Astrocyte (in vitro differentiated cells and primary cell): ENCODE results near the gene NCK2. TPM values are rescaled to one million over a fixed set of nuclear protein-coding genes. Genes with fewer than 3 reads are reported as not detected.

Experiments used
- DNase-seq: peaks from one replicate; pipeline ENCODE4 v3.0.0-alpha.2; 2010; ENCODE audit warnings: low read depth
- FAIRE-seq: peaks from 2 replicates; lab custom pipeline; 2011; peaks lifted over from hg19 to GRCh38; lab: Jason Lieb, UNC
- H2AFZ ChIP-seq: 2 replicates; pipeline ENCODE4 v1.6.0; 2012; ENCODE audit warnings: low read depth, low read length, inconsistent platforms
- H3K27ac ChIP-seq: 2 replicates; pipeline ENCODE4 v1.5.1; 2011; ENCODE audit warnings: low read depth, low read length, inconsistent platforms
- H3K27me3 ChIP-seq: 2 replicates; pipeline ENCODE4 v1.6.0; 2011; ENCODE audit warnings: low read length, inconsistent platforms; ENCODE audit not compliant: insufficient read depth
- H3K36me3 ChIP-seq: 2 replicates; pipeline ENCODE4 v1.5.1; 2011; ENCODE audit warnings: low read length, inconsistent platforms; ENCODE audit not compliant: insufficient read depth
- H3K4me1 ChIP-seq: 2 replicates; pipeline ENCODE4 v1.5.1; 2011; ENCODE audit warnings: low read length, inconsistent platforms; ENCODE audit not compliant: insufficient read depth
- H3K4me2 ChIP-seq: 2 replicates; pipeline ENCODE4 v1.6.0; 2012; ENCODE audit warnings: low read length, inconsistent platforms
- H3K4me3 ChIP-seq: 2 replicates; pipeline ENCODE4 v1.5.1; 2011; ENCODE audit warnings: low read depth, mild to moderate bottlenecking, low read length, inconsistent platforms; ENCODE audit not compliant: insufficient read depth
- H3K79me2 ChIP-seq: 2 replicates; pipeline ENCODE4 v1.6.0; 2012; ENCODE audit warnings: mild to moderate bottlenecking, low read length, inconsistent platforms; ENCODE audit not compliant: insufficient read depth
- H3K9ac ChIP-seq: 2 replicates; pipeline ENCODE4 v1.6.0; 2012; ENCODE audit warnings: mild to moderate bottlenecking, low read length, inconsistent platforms
- H3K9me3 ChIP-seq: 2 replicates; pipeline ENCODE4 v1.5.1; 2012; ENCODE audit warnings: low read depth, mild to moderate bottlenecking, low read length, inconsistent platforms; ENCODE audit not compliant: insufficient read depth
- H4K20me1 ChIP-seq: 2 replicates; pipeline ENCODE4 v1.6.0; 2012; ENCODE audit warnings: low read length, inconsistent platforms; ENCODE audit not compliant: insufficient read depth
- H3K27ac Mint-ChIP-seq: one replicate; pipeline ENCODE4 v1.8.0; 2021; ENCODE audit warnings: mild to moderate bottlenecking, mixed read lengths; ENCODE audit not compliant: unreplicated experiment
- H3K27me3 Mint-ChIP-seq: one replicate; pipeline ENCODE4 v1.8.0; 2021; ENCODE audit warnings: low read depth, mixed read lengths; ENCODE audit not compliant: unreplicated experiment
- H3K36me3 Mint-ChIP-seq: one replicate; pipeline ENCODE4 v1.8.0; 2021; ENCODE audit warnings: low read depth, mixed read lengths; ENCODE audit not compliant: unreplicated experiment
- H3K4me1 Mint-ChIP-seq: one replicate; pipeline ENCODE4 v1.8.0; 2021; ENCODE audit warnings: low read depth, mixed read lengths; ENCODE audit not compliant: unreplicated experiment
- H3K4me3 Mint-ChIP-seq: one replicate; pipeline ENCODE4 v1.8.0; 2021; ENCODE audit warnings: mild to moderate bottlenecking, moderate library complexity, mixed read lengths; ENCODE audit not compliant: unreplicated experiment
- H3K9me3 Mint-ChIP-seq: one replicate; pipeline ENCODE4 v1.8.0; 2021; ENCODE audit warnings: mild to moderate bottlenecking, mixed read lengths; ENCODE audit not compliant: unreplicated experiment
- CTCF ChIP-seq: IDR thresholded peaks from 2 replicates; pipeline ENCODE4 v1.5.1; 2011; ENCODE audit warnings: low read depth, mild to moderate bottlenecking, inconsistent platforms, low read length, moderate library complexity; ENCODE audit not compliant: insufficient read depth
- EZH2 ChIP-seq: IDR thresholded peaks from 2 replicates; pipeline ENCODE4 v1.6.1; 2012; ENCODE audit warnings: mild to moderate bottlenecking, low read length, inconsistent platforms; ENCODE audit not compliant: insufficient read depth
- total RNA-seq: library from RNA; stranded (reverse); gene quantifications from 2 replicates; pipeline ENCODE4 v1.2.1, GENCODE V29; 2021

Gene NCK2
- total RNA-seq, 1 donor from 2014 or later = 61.6 TPM

DNA sequence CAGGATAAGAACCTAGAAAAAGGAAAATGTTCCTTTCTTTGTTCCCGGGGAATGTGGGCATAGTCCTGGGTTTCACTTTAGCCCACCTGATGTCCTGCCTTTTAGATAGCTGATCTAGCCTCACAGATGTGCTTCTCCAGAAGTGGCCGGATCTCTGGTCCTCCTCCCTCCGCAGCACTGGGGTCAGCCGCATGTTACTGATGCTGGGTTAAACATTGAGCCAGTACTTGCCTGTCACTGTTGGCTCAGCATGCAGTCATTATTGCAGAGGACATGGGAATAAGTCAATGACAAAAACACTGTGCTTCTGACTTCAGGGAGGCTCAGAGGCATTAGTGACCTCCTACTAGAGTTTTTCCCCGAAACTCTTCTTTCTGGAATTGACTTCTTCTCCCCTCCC is 27.6 kb downstream of the NCK2 start:
- peaks cover 88% of the 10 kb centered on the region for H3K79me2 ChIP-seq
- H3K4me3 ChIP-seq = no peak overlapping the region
- no peak overlapping the region for H3K9ac ChIP-seq
- Mint-ChIP-seq H3K36me3 (no peaks in the 10 kb centered on the region), H3K9me3 (peaks cover 2% of the 10 kb centered on the region), H3K27me3 (no peaks in the 10 kb centered on the region), H3K4me1 (peaks cover 37% of the 10 kb centered on the region), H3K27ac (peak overlapping the region; percentile 51), H3K4me3 (no peak overlapping the region)
- H3K36me3 ChIP-seq = no peaks in the 10 kb centered on the region
- peaks cover 4% of the 10 kb centered on the region for H3K4me1 ChIP-seq
- no peak overlapping the region for H2AFZ ChIP-seq
- DNase-seq = no peak
- peaks cover 78% of the 10 kb centered on the region for H4K20me1 ChIP-seq
- no peak overlapping the region for H3K27ac ChIP-seq
- no peaks in the 10 kb centered on the region for H3K27me3 ChIP-seq
- TF ChIP-seq CTCF (no peak), EZH2 (no peak)
- no peak overlapping the region for H3K4me2 ChIP-seq
- no peaks in the 10 kb centered on the region for H3K9me3 ChIP-seq
- no peak for FAIRE-seq

DNA sequence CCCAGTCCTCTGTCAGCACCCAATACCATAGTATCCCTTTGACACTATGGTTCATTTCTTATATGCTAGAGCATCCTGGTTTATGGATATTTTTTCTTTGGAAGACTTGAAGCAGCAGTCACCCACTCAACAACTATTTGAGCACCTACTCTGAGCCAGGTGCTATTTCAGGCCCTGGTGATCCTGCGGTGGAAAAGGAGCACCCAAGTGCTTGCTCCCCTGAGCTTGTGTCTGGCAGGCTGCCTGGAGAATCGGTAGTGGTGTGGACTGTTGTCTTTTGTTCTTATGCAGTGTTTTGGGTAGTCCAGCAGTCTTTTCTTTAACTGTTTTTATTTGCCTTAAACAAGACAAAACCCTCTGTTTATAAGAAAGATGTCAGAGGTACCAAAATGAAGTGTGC is 28.9 kb downstream of the NCK2 start:
- Histone ChIP-seq H4K20me1 (peaks cover 79% of the 10 kb centered on the region), H3K27me3 (no peaks in the 10 kb centered on the region), H3K9me3 (no peaks in the 10 kb centered on the region), H3K9ac (no peak overlapping the region), H2AFZ (no peak overlapping the region), H3K4me2 (no peak overlapping the region), H3K27ac (no peak overlapping the region), H3K4me1 (peaks cover 4% of the 10 kb centered on the region), H3K4me3 (no peak overlapping the region), H3K79me2 (peaks cover 90% of the 10 kb centered on the region), H3K36me3 (no peaks in the 10 kb centered on the region)
- peaks cover 6% of the 10 kb centered on the region for H3K36me3 Mint-ChIP-seq
- peaks cover 37% of the 10 kb centered on the region for H3K4me1 Mint-ChIP-seq
- TF ChIP-seq CTCF (no peak), EZH2 (no peak)
- H3K27me3 Mint-ChIP-seq = no peaks in the 10 kb centered on the region
- peaks cover 2% of the 10 kb centered on the region for H3K9me3 Mint-ChIP-seq
- no peak overlapping the region for H3K4me3 Mint-ChIP-seq
- no peak for FAIRE-seq
- peak; percentile 17 for DNase-seq
- H3K27ac Mint-ChIP-seq = no peak overlapping the region

- Mint-ChIP-seq H3K9me3 (peaks cover 2% of the 10 kb centered on the region), H3K27me3 (no peaks in the 10 kb centered on the region), H3K36me3 (peaks cover 8% of the 10 kb centered on the region), H3K4me3 (no peak overlapping the region), H3K4me1 (peaks cover 34% of the 10 kb centered on the region), H3K27ac (no peak overlapping the region)
- no peaks in the 10 kb centered on the region for H3K27me3 ChIP-seq
- no peak overlapping the region for H3K9ac ChIP-seq
- DNase-seq (no peak), FAIRE-seq (no peak)
- H3K27ac ChIP-seq = no peak overlapping the region
- peaks cover 91% of the 10 kb centered on the region for H3K79me2 ChIP-seq
- H4K20me1 ChIP-seq = peaks cover 75% of the 10 kb centered on the region
- no peaks in the 10 kb centered on the region for H3K36me3 ChIP-seq
- no peak overlapping the region for H2AFZ ChIP-seq
- H3K4me3 ChIP-seq = no peak overlapping the region
- H3K4me2 ChIP-seq = no peak overlapping the region
- TF ChIP-seq EZH2 (no peak), CTCF (no peak)
- H3K9me3 ChIP-seq = no peaks in the 10 kb centered on the region
- H3K4me1 ChIP-seq = peaks cover under 1% of the 10 kb centered on the region
Observed at GRCh38 chr2:105774781-105775337, 30.1 kb downstream of the NCK2 start.
